ENCODE measurements around the gene CES1. TPM values are rescaled to one million over a fixed set of nuclear protein-coding genes. Genes with fewer than 3 reads are reported as not detected.

CES1 gene
- 2.1 TPM for total RNA-seq
- polyA plus RNA-seq, result 16.6 TPM
- long read RNA-seq, donor 1, result 0 reads
- long read RNA-seq, donor 2, result 0 reads
- long read RNA-seq, donor 3, partial matches to known transcripts, result 0 of 2 reads
- long read RNA-seq, donor 3, other reads (novel, unspliced or antisense), result 0 of 2 reads
- long read RNA-seq, donor 4, result 0 reads
- long read RNA-seq, donor 5, result 0 reads
- long read RNA-seq, donor 6, partial matches to known transcripts, result 0 of 1 reads
- long read RNA-seq, donor 6, other reads (novel, unspliced or antisense), result 0 of 1 reads
- long read RNA-seq, donor 7, result 0 reads
- long read RNA-seq, donor 8, result 0 reads
- long read RNA-seq, donor 9, result 0 reads
- long read RNA-seq, donor 10, result 0 reads

DNA sequence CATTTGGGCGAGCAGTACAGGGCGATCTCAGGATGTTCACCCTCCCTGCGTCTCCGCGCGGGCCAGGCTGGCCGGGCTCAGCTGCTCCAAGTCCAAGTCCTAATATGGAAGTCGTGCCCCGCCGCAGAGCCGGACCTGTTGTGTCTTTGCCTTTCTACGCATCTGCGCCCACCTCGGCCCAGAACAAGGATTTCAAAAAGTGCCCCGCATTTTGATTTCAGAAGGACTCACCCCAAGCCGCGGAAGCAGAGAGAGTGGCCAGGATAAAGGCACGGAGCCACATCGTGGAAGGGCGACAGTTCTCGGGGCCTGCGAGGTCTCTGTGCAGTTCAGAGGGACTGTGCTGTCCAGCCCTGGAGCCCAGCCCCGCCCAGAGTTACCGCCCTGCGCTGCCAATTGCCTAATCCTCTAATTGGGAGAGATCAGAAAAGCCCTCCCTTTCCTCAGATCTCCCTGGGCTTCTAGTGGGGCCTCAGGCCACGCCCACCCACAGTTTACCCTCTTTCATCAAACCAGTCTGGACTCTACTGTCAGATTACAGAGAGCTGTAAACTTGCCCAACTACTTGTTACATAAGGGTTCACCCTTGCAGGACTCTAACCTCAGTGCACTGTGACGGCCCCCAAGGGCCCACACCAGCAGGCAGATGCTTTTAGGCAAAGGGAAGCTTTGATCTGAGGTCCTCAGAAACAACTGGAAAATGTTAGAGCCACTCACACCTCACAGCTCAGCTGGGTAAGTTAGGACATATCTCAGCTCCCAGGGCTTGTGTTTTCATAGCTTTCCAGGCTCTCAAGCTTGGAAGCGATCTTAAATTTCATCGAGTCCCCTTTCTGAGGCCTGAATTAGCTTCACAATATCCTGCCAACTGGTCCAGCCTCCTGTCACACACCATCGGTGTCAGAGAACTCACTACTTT lies at the start of gene CES1:
Gene CES1 (minus strand): TSS at position 324 of the 919 bp plus-strand sequence. CDS start 41 bp downstream, at position 283.
- H3K27ac ChIP-seq (ENCODE audit: low read depth in 1 of 2, low read length in 1 of 2), result no peak within 1 kb of the TSS
- no peaks in the 10 kb centered on the region for H3K9me3 ChIP-seq (ENCODE audit: control insufficient read depth in 2 of 2, insufficient read depth in 1 of 2, low read length in 1 of 2)
- no peak within 1 kb of the TSS for H3K4me3 ChIP-seq (ENCODE audit: low read length in 2 of 2)
- no peaks in the 10 kb centered on the region for H3K4me1 ChIP-seq (ENCODE audit: control insufficient read depth in 2 of 2, insufficient read depth in 2 of 2, low read length in 2 of 2)
- H3K36me3 ChIP-seq (ENCODE audit: control insufficient read depth in 2 of 2, insufficient read depth in 2 of 2, low read length in 1 of 2), result no peaks in the 10 kb centered on the region
- WGBS, result 79% methylated on average over 30 of the region's 30 CpGs
- H3K27me3 ChIP-seq (ENCODE audit: control insufficient read depth in 2 of 2, insufficient read depth in 1 of 2, low read length in 1 of 2), result peaks cover 0 to 7% of the 10 kb centered on the region in 2 donors
- no peak for DNase-seq (ENCODE audit: low read depth in 6 of 9, low spot score in 9 of 9)

DNA sequence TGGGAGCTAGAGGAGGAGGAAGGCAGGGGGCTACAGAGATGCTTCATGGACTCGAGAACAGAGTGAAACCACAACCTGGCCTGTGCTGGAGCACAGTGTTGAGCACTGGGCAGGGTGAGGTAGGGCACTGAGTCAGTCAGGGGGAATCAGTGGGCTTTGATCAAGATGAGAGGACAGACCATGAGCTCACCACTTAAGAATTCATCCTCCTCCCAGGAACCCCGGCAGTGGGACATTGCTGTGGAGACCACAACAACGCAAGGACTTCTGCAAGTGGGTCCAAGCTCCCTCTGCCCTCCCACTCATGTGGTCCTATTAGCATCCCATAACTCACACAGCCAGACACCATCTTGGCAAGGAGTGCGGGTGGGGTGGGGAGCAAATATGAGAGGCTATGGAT lies 44.0 kb upstream of the CES1 start:
- Histone ChIP-seq H3K27me3 (ENCODE audit: control insufficient read depth in 2 of 2, insufficient read depth in 1 of 2, low read length in 1 of 2) (no peaks in the 10 kb centered on the region), H3K36me3 (ENCODE audit: control insufficient read depth in 2 of 2, insufficient read depth in 2 of 2, low read length in 1 of 2) (no peaks in the 10 kb centered on the region), H3K4me1 (ENCODE audit: control insufficient read depth in 2 of 2, insufficient read depth in 2 of 2, low read length in 2 of 2) (no peaks in the 10 kb centered on the region), H3K4me3 (ENCODE audit: low read length in 2 of 2) (no peak overlapping the region), H3K27ac (ENCODE audit: low read depth in 1 of 2, low read length in 1 of 2) (no peak overlapping the region), H3K9me3 (ENCODE audit: control insufficient read depth in 2 of 2, insufficient read depth in 1 of 2, low read length in 1 of 2) (no peaks in the 10 kb centered on the region)
- DNase-seq (ENCODE audit: low read depth in 6 of 9, low spot score in 9 of 9), result no peak
- WGBS, result 85% methylated on average over 4 of the region's 4 CpGs

DNA sequence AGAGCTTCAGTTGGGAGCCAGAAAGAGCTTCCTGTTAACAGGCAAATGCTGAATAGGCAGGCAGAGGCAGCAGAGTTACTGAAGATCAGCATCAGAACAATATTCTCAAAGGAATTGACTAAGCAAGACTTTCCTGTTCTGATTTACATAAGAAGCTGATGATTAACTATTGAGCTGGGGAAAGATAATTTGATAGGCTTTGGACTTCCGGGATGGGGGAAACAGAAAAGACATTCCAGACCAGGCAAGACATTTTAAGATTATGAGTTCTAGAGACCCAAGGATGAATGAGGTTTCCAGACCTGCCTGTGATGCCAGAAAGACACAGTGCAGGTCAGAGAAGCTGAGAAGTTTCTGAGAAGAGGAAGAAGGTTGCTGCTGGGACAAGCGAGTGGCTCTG lies 42.4 kb upstream of the CES1 start, which contains the start of gene CES5A:
Gene CES5A (minus strand): TSS at position 101 of the 400 bp plus-strand sequence. CDS start 152 bp downstream, outside the sequence.
- Histone ChIP-seq H3K9me3 (ENCODE audit: control insufficient read depth in 2 of 2, insufficient read depth in 1 of 2, low read length in 1 of 2) (no peaks in the 10 kb centered on the region), H3K4me1 (ENCODE audit: control insufficient read depth in 2 of 2, insufficient read depth in 2 of 2, low read length in 2 of 2) (no peaks in the 10 kb centered on the region), H3K27ac (ENCODE audit: low read depth in 1 of 2, low read length in 1 of 2) (no peak within 1 kb of the TSS), H3K4me3 (ENCODE audit: low read length in 2 of 2) (no peak within 1 kb of the TSS), H3K36me3 (ENCODE audit: control insufficient read depth in 2 of 2, insufficient read depth in 2 of 2, low read length in 1 of 2) (no peaks in the 10 kb centered on the region), H3K27me3 (ENCODE audit: control insufficient read depth in 2 of 2, insufficient read depth in 1 of 2, low read length in 1 of 2) (no peaks in the 10 kb centered on the region)
- 91% methylated on average over 2 of the region's 2 CpGs for WGBS
- DNase-seq (ENCODE audit: low read depth in 6 of 9, low spot score in 9 of 9), result no peak

- 94% methylated on average over 5 of the region's 5 CpGs for WGBS
- Histone ChIP-seq H3K4me3 (ENCODE audit: low read length in 2 of 2) (no peak overlapping the region), H3K27ac (ENCODE audit: low read depth in 1 of 2, low read length in 1 of 2) (no peak overlapping the region), H3K9me3 (ENCODE audit: control insufficient read depth in 2 of 2, insufficient read depth in 1 of 2, low read length in 1 of 2) (no peaks in the 10 kb centered on the region), H3K27me3 (ENCODE audit: control insufficient read depth in 2 of 2, insufficient read depth in 1 of 2, low read length in 1 of 2) (no peaks in the 10 kb centered on the region), H3K4me1 (ENCODE audit: control insufficient read depth in 2 of 2, insufficient read depth in 2 of 2, low read length in 2 of 2) (no peaks in the 10 kb centered on the region), H3K36me3 (ENCODE audit: control insufficient read depth in 2 of 2, insufficient read depth in 2 of 2, low read length in 1 of 2) (no peaks in the 10 kb centered on the region)
- DNase-seq (ENCODE audit: low read depth in 6 of 9, low spot score in 9 of 9), result no peak
Observed at GRCh38 chr16:55873122-55873521, 40.2 kb upstream of the CES1 start.

- no peaks in the 10 kb centered on the region for H3K9me3 ChIP-seq (ENCODE audit: control insufficient read depth in 2 of 2, insufficient read depth in 1 of 2, low read length in 1 of 2)
- 90% methylated on average over 7 of the region's 7 CpGs for WGBS
- no peaks in the 10 kb centered on the region for H3K27me3 ChIP-seq (ENCODE audit: control insufficient read depth in 2 of 2, insufficient read depth in 1 of 2, low read length in 1 of 2)
- H3K36me3 ChIP-seq (ENCODE audit: control insufficient read depth in 2 of 2, insufficient read depth in 2 of 2, low read length in 1 of 2), result no peaks in the 10 kb centered on the region
- H3K27ac ChIP-seq (ENCODE audit: low read depth in 1 of 2, low read length in 1 of 2), result no peak overlapping the region
- no peak overlapping the region for H3K4me3 ChIP-seq (ENCODE audit: low read length in 2 of 2)
- DNase-seq (ENCODE audit: low read depth in 6 of 9, low spot score in 9 of 9), result no peak
- no peaks in the 10 kb centered on the region for H3K4me1 ChIP-seq (ENCODE audit: control insufficient read depth in 2 of 2, insufficient read depth in 2 of 2, low read length in 2 of 2)
Observed at GRCh38 chr16:55872130-55872529, 39.2 kb upstream of the CES1 start.

GRCh38 chr16:55871411-55872038 lies 38.6 kb upstream of the CES1 start:
- no peak for DNase-seq (ENCODE audit: low read depth in 6 of 9, low spot score in 9 of 9)
- H3K27me3 ChIP-seq (ENCODE audit: control insufficient read depth in 2 of 2, insufficient read depth in 1 of 2, low read length in 1 of 2), result no peaks in the 10 kb centered on the region
- H3K9me3 ChIP-seq (ENCODE audit: control insufficient read depth in 2 of 2, insufficient read depth in 1 of 2, low read length in 1 of 2), result no peaks in the 10 kb centered on the region
- no peak overlapping the region for H3K27ac ChIP-seq (ENCODE audit: low read depth in 1 of 2, low read length in 1 of 2)
- 93% methylated on average over 10 of the region's 10 CpGs for WGBS
- no peaks in the 10 kb centered on the region for H3K36me3 ChIP-seq (ENCODE audit: control insufficient read depth in 2 of 2, insufficient read depth in 2 of 2, low read length in 1 of 2)
- H3K4me3 ChIP-seq (ENCODE audit: low read length in 2 of 2), result no peak overlapping the region
- no peaks in the 10 kb centered on the region for H3K4me1 ChIP-seq (ENCODE audit: control insufficient read depth in 2 of 2, insufficient read depth in 2 of 2, low read length in 2 of 2)

GRCh38 chr16:55868980-55869379 lies 36.1 kb upstream of the CES1 start:
- no peak for DNase-seq (ENCODE audit: low read depth in 6 of 9, low spot score in 9 of 9)
- Histone ChIP-seq H3K27ac (ENCODE audit: low read depth in 1 of 2, low read length in 1 of 2) (no peak overlapping the region), H3K27me3 (ENCODE audit: control insufficient read depth in 2 of 2, insufficient read depth in 1 of 2, low read length in 1 of 2) (no peaks in the 10 kb centered on the region), H3K36me3 (ENCODE audit: control insufficient read depth in 2 of 2, insufficient read depth in 2 of 2, low read length in 1 of 2) (no peaks in the 10 kb centered on the region), H3K4me3 (ENCODE audit: low read length in 2 of 2) (no peak overlapping the region), H3K9me3 (ENCODE audit: control insufficient read depth in 2 of 2, insufficient read depth in 1 of 2, low read length in 1 of 2) (no peaks in the 10 kb centered on the region), H3K4me1 (ENCODE audit: control insufficient read depth in 2 of 2, insufficient read depth in 2 of 2, low read length in 2 of 2) (no peaks in the 10 kb centered on the region)
- WGBS, result 94% methylated on average over 7 of the region's 7 CpGs

GRCh38 chr16:55868137-55868536 lies 35.2 kb upstream of the CES1 start:
- 89% methylated on average over 2 of the region's 2 CpGs for WGBS
- Histone ChIP-seq H3K9me3 (ENCODE audit: control insufficient read depth in 2 of 2, insufficient read depth in 1 of 2, low read length in 1 of 2) (no peaks in the 10 kb centered on the region), H3K36me3 (ENCODE audit: control insufficient read depth in 2 of 2, insufficient read depth in 2 of 2, low read length in 1 of 2) (no peaks in the 10 kb centered on the region), H3K4me1 (ENCODE audit: control insufficient read depth in 2 of 2, insufficient read depth in 2 of 2, low read length in 2 of 2) (no peaks in the 10 kb centered on the region), H3K27me3 (ENCODE audit: control insufficient read depth in 2 of 2, insufficient read depth in 1 of 2, low read length in 1 of 2) (no peaks in the 10 kb centered on the region), H3K4me3 (ENCODE audit: low read length in 2 of 2) (no peak overlapping the region), H3K27ac (ENCODE audit: low read depth in 1 of 2, low read length in 1 of 2) (no peak overlapping the region)
- no peak for DNase-seq (ENCODE audit: low read depth in 6 of 9, low spot score in 9 of 9)

DNA sequence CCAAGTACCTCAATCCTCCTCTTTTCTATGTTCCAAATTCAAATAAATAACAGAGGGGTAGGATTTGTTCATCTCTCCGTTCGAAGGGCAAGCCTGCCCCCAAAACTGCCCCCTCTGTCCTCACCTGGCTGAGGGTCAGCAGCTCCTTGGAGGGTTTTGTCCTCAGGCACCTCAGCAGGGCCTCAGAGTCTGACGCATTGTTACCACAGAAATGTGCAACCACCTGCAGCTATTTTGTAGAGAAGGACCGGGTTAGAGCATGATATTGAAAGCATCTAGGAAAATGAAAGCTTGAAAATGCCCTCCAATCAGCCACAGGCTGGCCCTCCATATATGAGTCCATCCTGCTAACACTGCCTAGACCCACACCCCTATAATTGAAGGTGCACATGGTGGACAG lies 28.4 kb upstream of the CES1 start:
- H3K27me3 ChIP-seq (ENCODE audit: control insufficient read depth in 2 of 2, insufficient read depth in 1 of 2, low read length in 1 of 2), result no peaks in the 10 kb centered on the region
- WGBS, result 91% methylated on average over 4 of the region's 4 CpGs
- no peak overlapping the region for H3K27ac ChIP-seq (ENCODE audit: low read depth in 1 of 2, low read length in 1 of 2)
- H3K4me3 ChIP-seq (ENCODE audit: low read length in 2 of 2), result no peak overlapping the region
- H3K4me1 ChIP-seq (ENCODE audit: control insufficient read depth in 2 of 2, insufficient read depth in 2 of 2, low read length in 2 of 2), result no peaks in the 10 kb centered on the region
- H3K9me3 ChIP-seq (ENCODE audit: control insufficient read depth in 2 of 2, insufficient read depth in 1 of 2, low read length in 1 of 2), result no peaks in the 10 kb centered on the region
- no peak for DNase-seq (ENCODE audit: low read depth in 6 of 9, low spot score in 9 of 9)
- H3K36me3 ChIP-seq (ENCODE audit: control insufficient read depth in 2 of 2, insufficient read depth in 2 of 2, low read length in 1 of 2), result no peaks in the 10 kb centered on the region

All from thymus (tissue), 14 donors.